GM12874 (cell line): ENCODE results near the gene UBE3C.

Experiments used
- TF ChIP-seq, protein P1 (sequence below): IDR thresholded peaks from 2 replicates; pipeline ENCODE4 v1.5.1; 2011; ENCODE audit warnings: low read depth, mild to moderate bottlenecking, control low read depth, low read length, moderate library complexity; ENCODE audit not compliant: insufficient read depth

Gene UBE3C

DNA sequence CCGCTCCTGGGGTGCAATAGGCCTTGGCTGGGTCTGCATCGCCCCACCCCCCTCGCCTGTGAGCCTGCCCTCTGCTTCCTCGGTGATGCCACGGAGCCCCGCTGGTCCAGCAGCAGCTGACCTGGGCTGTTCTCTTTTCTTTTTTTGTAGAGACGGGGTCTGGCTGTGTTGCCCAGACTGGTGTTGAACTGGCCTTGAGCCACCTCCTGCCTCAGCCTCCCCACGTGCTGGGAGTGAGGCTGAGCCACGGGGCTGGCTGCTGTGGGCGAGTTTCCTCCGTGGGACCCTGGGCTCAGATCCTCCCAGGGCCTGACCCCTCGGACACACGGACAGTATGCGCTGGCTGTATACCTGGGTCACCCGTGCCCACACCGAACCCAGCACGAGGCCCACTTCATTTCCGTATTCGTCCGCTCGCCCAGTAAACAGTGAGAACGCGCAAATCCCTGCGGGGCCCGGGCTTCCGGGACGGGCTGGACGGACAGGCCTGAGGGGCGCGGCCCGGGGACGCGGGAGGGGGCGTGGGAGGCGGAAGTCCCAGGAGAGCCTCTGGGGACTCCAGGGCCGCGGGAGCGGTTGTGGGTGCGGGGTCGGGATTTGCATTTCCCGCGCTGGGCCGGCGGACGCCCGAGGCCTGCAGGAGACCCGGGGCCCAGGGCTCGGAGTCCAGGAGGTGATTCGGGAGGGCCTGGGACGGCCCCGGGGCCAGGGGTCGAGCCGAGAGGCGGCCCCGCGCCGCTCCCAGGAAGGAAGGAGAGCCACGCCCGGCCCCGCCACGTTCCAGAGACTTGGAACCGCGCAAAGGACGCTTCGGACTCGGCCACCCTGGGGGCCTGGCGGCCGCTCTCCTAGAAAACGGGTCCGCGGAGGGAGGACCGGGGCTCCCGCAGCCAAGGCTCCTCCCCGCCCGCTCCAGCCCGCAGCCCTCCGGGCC is 140.3 kb downstream of the UBE3C start:
- TF ChIP-seq, protein P1, sequence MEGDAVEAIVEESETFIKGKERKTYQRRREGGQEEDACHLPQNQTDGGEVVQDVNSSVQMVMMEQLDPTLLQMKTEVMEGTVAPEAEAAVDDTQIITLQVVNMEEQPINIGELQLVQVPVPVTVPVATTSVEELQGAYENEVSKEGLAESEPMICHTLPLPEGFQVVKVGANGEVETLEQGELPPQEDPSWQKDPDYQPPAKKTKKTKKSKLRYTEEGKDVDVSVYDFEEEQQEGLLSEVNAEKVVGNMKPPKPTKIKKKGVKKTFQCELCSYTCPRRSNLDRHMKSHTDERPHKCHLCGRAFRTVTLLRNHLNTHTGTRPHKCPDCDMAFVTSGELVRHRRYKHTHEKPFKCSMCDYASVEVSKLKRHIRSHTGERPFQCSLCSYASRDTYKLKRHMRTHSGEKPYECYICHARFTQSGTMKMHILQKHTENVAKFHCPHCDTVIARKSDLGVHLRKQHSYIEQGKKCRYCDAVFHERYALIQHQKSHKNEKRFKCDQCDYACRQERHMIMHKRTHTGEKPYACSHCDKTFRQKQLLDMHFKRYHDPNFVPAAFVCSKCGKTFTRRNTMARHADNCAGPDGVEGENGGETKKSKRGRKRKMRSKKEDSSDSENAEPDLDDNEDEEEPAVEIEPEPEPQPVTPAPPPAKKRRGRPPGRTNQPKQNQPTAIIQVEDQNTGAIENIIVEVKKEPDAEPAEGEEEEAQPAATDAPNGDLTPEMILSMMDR = no peak

DNA sequence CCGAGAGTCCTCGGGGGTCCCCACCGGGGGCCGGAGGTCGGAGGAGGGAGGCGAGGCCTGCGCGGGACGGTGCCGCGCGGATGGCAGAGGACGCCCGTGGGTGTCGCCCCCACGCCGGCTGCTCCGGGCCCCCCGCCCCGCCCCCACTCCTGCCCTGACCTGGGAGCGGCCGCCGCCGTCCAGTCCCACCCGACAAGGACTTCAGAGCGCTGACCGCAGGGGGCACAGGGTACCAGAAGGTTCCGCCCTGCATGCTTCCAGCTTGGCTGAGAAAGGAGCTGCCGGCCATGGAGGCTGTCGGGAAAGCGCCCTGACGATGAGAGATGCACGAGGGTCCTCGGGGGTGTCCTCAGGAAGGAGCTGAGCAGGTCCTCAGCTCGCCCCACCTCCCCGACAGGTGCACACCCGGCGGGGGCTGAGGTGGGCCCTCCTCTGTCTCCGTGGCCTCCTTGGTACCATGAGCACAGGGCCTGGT is 141.1 kb downstream of the UBE3C start:
- TF ChIP-seq, protein P1 = no peak

DNA sequence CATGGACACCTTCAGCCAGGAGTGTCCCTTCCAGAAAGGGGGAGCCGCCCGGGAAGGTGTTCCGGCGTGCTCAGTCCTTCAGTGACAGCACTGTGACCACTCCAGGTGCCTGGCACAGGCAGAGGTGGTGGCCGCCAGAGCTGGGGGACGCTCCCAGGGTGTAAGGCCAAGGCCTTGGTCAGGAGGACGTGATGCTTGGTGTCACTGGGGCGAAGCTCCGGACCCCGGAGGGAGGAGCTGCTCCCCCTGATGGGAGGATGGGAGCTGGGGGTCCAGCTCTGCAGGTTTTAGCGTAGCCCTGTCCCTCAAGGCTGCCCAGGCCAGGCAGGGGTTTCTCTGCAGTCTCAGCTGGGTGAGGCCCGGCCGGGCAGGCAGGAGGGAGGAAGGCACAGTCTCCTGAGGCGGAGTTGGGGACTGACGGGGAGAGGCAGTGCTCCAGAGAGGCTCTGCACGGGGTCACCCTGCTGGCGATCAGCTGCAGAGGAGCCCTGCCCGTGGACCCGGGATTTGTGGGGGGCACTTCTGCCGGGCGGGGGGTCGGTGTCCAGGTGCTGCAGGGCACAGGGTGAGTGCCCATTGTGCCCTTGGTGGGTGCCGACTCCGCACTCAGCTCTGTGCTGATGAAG is 141.6 kb downstream of the UBE3C start:
- TF ChIP-seq, protein P1 = no peak

DNA sequence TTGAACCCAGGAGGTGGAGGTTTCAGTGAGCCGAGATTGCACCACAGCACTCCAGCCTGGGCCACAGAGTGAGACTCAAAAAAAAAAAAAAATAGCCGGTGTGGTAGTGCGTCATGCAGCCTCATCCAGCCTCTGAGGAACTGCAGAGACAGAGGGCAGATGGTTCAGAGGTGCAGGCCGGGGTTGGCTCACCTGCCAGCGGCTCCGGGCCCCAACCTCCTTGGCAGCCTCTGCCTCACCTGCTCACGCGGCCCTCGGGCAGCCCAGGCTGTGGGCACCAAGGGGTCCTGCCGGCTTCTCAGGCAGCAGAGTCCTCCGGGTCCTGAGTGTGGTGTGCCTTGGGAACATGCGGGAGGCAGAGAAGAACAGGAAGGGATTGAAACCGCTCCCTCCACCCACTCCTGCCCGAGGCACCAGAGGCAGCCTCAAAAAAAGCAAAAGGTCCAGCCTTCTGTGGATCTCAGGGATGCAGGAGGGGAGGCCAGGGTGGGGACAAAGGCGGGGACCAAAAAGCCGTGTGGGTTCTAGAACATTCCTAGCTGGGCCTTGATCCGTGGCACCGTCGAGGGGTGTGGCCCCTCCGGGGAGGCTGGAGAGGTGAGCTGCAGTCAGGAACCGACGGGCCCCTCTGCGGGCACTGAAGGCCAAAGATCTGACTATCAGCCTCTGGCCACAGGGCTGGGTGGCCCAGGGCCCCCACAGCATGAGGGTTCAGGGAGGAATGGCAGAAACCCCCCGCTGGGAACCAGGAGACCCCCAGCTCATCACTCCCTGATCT is 142.7 kb downstream of the UBE3C start:
- TF ChIP-seq, protein P1 = no peak

DNA sequence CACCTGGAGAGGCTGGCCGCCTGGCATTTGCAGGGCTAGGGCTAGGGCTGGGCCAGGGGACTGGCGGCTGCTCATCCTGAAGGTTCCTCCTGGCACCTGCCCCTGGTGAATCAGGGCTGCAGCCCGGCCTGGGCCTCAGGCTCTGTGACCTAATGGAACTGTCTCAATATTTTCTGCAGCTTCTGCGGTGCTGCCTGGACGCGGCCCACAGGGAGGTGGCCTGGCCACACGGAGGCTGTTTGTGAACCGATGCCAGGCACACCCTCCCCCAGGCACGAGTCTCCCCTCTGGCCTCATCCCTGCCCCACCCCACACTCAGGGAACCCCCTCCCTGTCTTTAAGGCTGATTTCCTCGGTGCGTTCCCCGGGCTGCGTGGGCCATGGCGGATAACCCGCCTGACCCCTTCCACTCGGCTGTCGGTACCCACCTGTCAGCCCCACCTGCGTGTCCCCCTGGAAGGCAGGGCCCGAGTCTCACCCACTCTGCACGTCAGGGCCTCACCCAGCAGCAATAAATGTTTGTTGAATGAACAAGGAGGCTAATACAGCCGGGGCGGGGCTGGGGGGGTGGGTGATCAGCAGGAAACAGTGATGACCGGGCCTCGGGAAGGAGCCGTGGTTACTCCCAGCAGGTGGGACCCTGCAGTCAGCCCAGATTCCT is 143.5 kb downstream of the UBE3C start:
- TF ChIP-seq, protein P1 = no peak

DNA sequence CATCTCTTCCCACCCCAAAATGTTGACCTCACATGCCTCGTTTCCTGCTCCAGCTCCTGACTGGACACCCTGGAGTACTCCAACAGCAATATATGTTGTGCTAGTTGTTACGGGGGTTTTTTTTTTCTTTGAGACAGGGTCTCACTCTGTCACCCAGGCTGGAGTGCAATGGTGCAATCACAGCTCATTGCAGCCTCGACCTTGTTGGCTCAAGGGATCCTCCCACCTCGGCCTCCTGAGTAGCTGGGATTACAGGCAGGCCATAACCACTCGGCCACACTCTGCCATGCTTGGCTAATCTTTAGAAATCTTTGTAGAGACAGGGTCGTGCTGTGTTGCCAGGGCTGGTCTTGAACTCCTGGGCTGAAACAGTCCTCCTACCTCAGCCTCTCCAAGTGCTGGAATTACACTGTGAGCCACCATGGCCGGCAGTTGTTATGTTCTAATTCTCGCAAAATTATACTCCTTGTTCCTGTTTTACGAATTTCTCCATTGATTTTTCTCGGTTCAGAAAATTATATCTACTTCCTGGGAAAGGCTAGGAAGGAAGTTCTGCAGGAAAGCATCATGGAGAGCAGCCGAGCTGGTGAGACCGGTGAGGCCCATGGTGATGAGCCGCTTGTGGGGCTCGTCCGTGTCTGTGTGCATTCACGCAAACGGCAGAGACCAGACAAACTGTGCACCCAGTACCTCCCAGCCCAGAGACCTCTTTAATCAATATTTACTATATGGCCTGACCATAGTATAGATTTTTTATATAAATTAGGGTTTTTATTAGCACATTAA is 145.7 kb downstream of the UBE3C start:
- TF ChIP-seq, protein P1 = no peak
